ENCODE data around the gene DTX4. TPM values are rescaled to one million over a fixed set of nuclear protein-coding genes. Genes with fewer than 3 reads are reported as not detected.

DTX4 gene
- total RNA-seq, 2 experiments from 2014 or later, result 0.05 to 0.07 TPM

GRCh38 chr11:59144579-59145345, 27.2 kb upstream of the DTX4 start:
- Mint-ChIP-seq H3K27ac (peak overlapping the region; percentile 93), H3K27me3 (no peaks in the 10 kb centered on the region), H3K9me3 (no peaks in the 10 kb centered on the region), H3K4me3 (peak overlapping the region; percentile 94), H3K4me1 (ENCODE audit: low read depth) (peaks cover 56% of the 10 kb centered on the region), H3K36me3 (peaks cover 48% of the 10 kb centered on the region)
- ChIA-PET CTCF (interaction anchor here (0.9 to 10.0 kb wide), 9 partner anchors 9 to 571 kb away, joined by 3 to 148 read pairs (median 7); partner anchors contain the start of genes DTX4 and FAM111B), POLR2A (interaction anchor here (1.1 to 2.3 kb wide), 3 partner anchors 8 to 38 kb away, joined by 3 to 22 read pairs (median 9); partner anchors contain the start of gene FAM111B)
- peak; percentile 86 for DNase-seq
- intact Hi-C loops (cut with micrococcal nuclease), result loop anchor here (1.0 to 10.0 kb wide), 8 partner anchors 8 to 1720 kb away; partner anchors contain the start of genes CLP1, FAM111B, PATL1 and SLC43A3

GRCh38 chr11:59145534-59145933, 26.4 kb upstream of the DTX4 start:
- POLR2A ChIA-PET, result interaction anchor here (2.3 kb wide), 1 partner anchor 12 kb away, joined by 9 read pairs; no protein-coding TSS in a partner anchor
- no peaks in the 10 kb centered on the region for H3K27me3 Mint-ChIP-seq
- no peak for DNase-seq
- peaks cover 54% of the 10 kb centered on the region for H3K36me3 Mint-ChIP-seq
- H3K4me1 Mint-ChIP-seq (ENCODE audit: low read depth), result peaks cover 60% of the 10 kb centered on the region
- intact Hi-C loops (cut with micrococcal nuclease), result loop anchor here (2.0 to 10.0 kb wide), 4 partner anchors 25 to 1721 kb away; partner anchors contain the start of genes PATL1 and SLC43A3
- no peaks in the 10 kb centered on the region for H3K9me3 Mint-ChIP-seq
- H3K27ac Mint-ChIP-seq, result peak overlapping the region; percentile 93
- H3K4me3 Mint-ChIP-seq, result peak overlapping the region; percentile 94
- CTCF ChIA-PET, result interaction anchor here (1.5 to 10.0 kb wide), 5 partner anchors 10 to 87 kb away, joined by 7 to 148 read pairs (median 16); partner anchors contain the start of genes DTX4 and FAM111B

GRCh38 chr11:59151761-59152160, 20.2 kb upstream of the DTX4 start:
- POLR2A ChIA-PET, result interaction anchor here (2.0 kb wide), 1 partner anchor 45 kb away, joined by 9 read pairs; the partner anchor contains the start of gene FAM111B
- intact Hi-C loops (cut with micrococcal nuclease), result loop anchor here (1.0 to 5.0 kb wide), 6 partner anchors 7 to 624 kb away; partner anchors contain the start of genes FAM111B and OSBP

GRCh38 chr11:59152312-59152951, 19.5 kb upstream of the DTX4 start:
- POLR2A ChIA-PET, result interaction anchor here (0.9 to 2.0 kb wide), 3 partner anchors 8 to 45 kb away, joined by 3 to 9 read pairs (median 3); partner anchors contain the start of genes FAM111A and FAM111B
- no peaks in the 10 kb centered on the region for H3K9me3 Mint-ChIP-seq
- intact Hi-C loops (cut with micrococcal nuclease), result loop anchor here (1.0 to 5.0 kb wide), 6 partner anchors 8 to 625 kb away; partner anchors contain the start of genes FAM111B and OSBP
- H3K36me3 Mint-ChIP-seq, result peaks cover 53% of the 10 kb centered on the region
- CTCF ChIA-PET, result interaction anchor here (1.0 to 2.3 kb wide), 6 partner anchors 10 to 94 kb away, joined by 3 to 12 read pairs (median 4); partner anchors contain the start of genes DTX4 and FAM111A
- peak; percentile 55 for DNase-seq
- H3K4me1 Mint-ChIP-seq (ENCODE audit: low read depth), result peaks cover 41% of the 10 kb centered on the region
- peak overlapping the region; percentile 53 for H3K4me3 Mint-ChIP-seq
- H3K27ac Mint-ChIP-seq, result peak overlapping the region; percentile 92
- H3K27me3 Mint-ChIP-seq, result no peaks in the 10 kb centered on the region

More at GRCh38 chr11:59151761-59152160, 20.2 kb upstream of the DTX4 start:
- peaks cover 48% of the 10 kb centered on the region for H3K4me1 Mint-ChIP-seq (ENCODE audit: low read depth)
- DNase-seq, result no peak
- H3K9me3 Mint-ChIP-seq, result no peaks in the 10 kb centered on the region
- peak overlapping the region; percentile 53 for H3K4me3 Mint-ChIP-seq
- CTCF ChIA-PET, result interaction anchor here (1.0 to 2.3 kb wide), 7 partner anchors 9 to 93 kb away, joined by 3 to 12 read pairs (median 4); partner anchors contain the start of gene FAM111A
- peaks cover 60% of the 10 kb centered on the region for H3K36me3 Mint-ChIP-seq
- H3K27me3 Mint-ChIP-seq, result no peaks in the 10 kb centered on the region
- peak overlapping the region; percentile 92 for H3K27ac Mint-ChIP-seq

- no peak for DNase-seq
- peaks cover 34% of the 10 kb centered on the region for H3K4me1 Mint-ChIP-seq (ENCODE audit: low read depth)
- H3K4me3 Mint-ChIP-seq, result no peak overlapping the region
- ChIA-PET CTCF (interaction anchor here (0.6 to 4.3 kb wide), 6 partner anchors 11 to 1657 kb away, joined by 3 to 24 read pairs (median 3); no protein-coding TSS in a partner anchor), POLR2A (no interaction called here)
- H3K27me3 Mint-ChIP-seq, result no peaks in the 10 kb centered on the region
- H3K27ac Mint-ChIP-seq, result no peak overlapping the region
- H3K36me3 Mint-ChIP-seq, result peaks cover 34% of the 10 kb centered on the region
- intact Hi-C loops (cut with micrococcal nuclease), result loop anchor here (5.0 kb wide), 2 partner anchors 463 to 627 kb away; partner anchors contain the start of gene OSBP
- H3K9me3 Mint-ChIP-seq, result no peaks in the 10 kb centered on the region
These were observed 17.3 kb upstream of the DTX4 start for GRCh38 chr11:59154610-59155009.

- CTCF ChIA-PET, result interaction anchor here (0.5 to 4.6 kb wide), 20 partner anchors 9 to 1760 kb away, joined by 3 to 148 read pairs (median 10); partner anchors contain the start of genes DTX4 and FAM111A
- POLR2A ChIA-PET, result interaction anchor here (1.2 to 3.2 kb wide), 3 partner anchors 13 to 15 kb away, joined by 3 to 9 read pairs (median 6); partner anchors contain the start of genes DTX4 and FAM111A
These were observed 14.5 kb upstream of the DTX4 start for GRCh38 chr11:59157433-59157832.

GRCh38 chr11:59158206-59159068, 13.5 kb upstream of the DTX4 start:
- Mint-ChIP-seq H3K4me1 (ENCODE audit: low read depth) (peaks cover 4% of the 10 kb centered on the region), H3K9me3 (no peaks in the 10 kb centered on the region), H3K27me3 (peaks cover 13% of the 10 kb centered on the region), H3K27ac (no peak overlapping the region), H3K36me3 (peaks cover 9% of the 10 kb centered on the region), H3K4me3 (no peak overlapping the region)
- ChIA-PET CTCF (interaction anchor here (0.7 to 4.6 kb wide), 46 partner anchors 8 to 591 kb away, joined by 3 to 148 read pairs (median 6); partner anchors contain the start of genes DTX4, FAM111A, FAM111B and GLYATL2), POLR2A (interaction anchor here (1.2 to 3.2 kb wide), 3 partner anchors 13 to 16 kb away, joined by 3 to 9 read pairs (median 6); partner anchors contain the start of genes DTX4 and FAM111A)
- DNase-seq, result peak; percentile 68
- intact Hi-C loops (cut with micrococcal nuclease), result loop anchor here (1.0 to 2.0 kb wide), 5 partner anchors 16 to 200 kb away; partner anchors contain the start of gene FAM111A

More at GRCh38 chr11:59157433-59157832, 14.5 kb upstream of the DTX4 start:
- Mint-ChIP-seq H3K4me3 (no peak overlapping the region), H3K4me1 (ENCODE audit: low read depth) (peaks cover 13% of the 10 kb centered on the region), H3K27me3 (peaks cover 10% of the 10 kb centered on the region), H3K27ac (no peak overlapping the region), H3K36me3 (peaks cover 17% of the 10 kb centered on the region), H3K9me3 (no peaks in the 10 kb centered on the region)
- intact Hi-C loops (cut with micrococcal nuclease), result no loop called here
- DNase-seq, result no peak

GRCh38 chr11:59164028-59164427, 7.9 kb upstream of the DTX4 start:
- no peak overlapping the region for H3K27ac Mint-ChIP-seq
- ChIA-PET CTCF (interaction anchor here (0.8 to 1.3 kb wide), 3 partner anchors 22 to 106 kb away, joined by 3 to 4 read pairs (median 4); no protein-coding TSS in a partner anchor), POLR2A (no interaction called here)
- H3K27me3 Mint-ChIP-seq, result peaks cover 17% of the 10 kb centered on the region
- no peaks in the 10 kb centered on the region for H3K4me1 Mint-ChIP-seq (ENCODE audit: low read depth)
- no peaks in the 10 kb centered on the region for H3K9me3 Mint-ChIP-seq
- no peak for DNase-seq
- no peak overlapping the region for H3K4me3 Mint-ChIP-seq
- H3K36me3 Mint-ChIP-seq, result no peaks in the 10 kb centered on the region
- intact Hi-C loops (cut with micrococcal nuclease), result no loop called here

- peaks cover 10% of the 10 kb centered on the region for H3K27me3 Mint-ChIP-seq
- H3K9me3 Mint-ChIP-seq, result no peaks in the 10 kb centered on the region
- ChIA-PET CTCF (interaction anchor here (0.5 to 10.2 kb wide), 38 partner anchors 7 to 1366 kb away, joined by 3 to 157 read pairs (median 5); partner anchors contain the start of genes FAM111A, FAM111B, MPEG1 and OR5A1), POLR2A (interaction anchor here (1.6 kb wide), 1 partner anchor 8 kb away, joined by 6 read pairs; no protein-coding TSS in a partner anchor)
- no peak overlapping the region for H3K27ac Mint-ChIP-seq
- H3K4me1 Mint-ChIP-seq (ENCODE audit: low read depth), result peaks cover 21% of the 10 kb centered on the region
- intact Hi-C loops (cut with micrococcal nuclease), result no loop called here
- H3K4me3 Mint-ChIP-seq, result peak overlapping the region; percentile 72
- H3K36me3 Mint-ChIP-seq, result no peaks in the 10 kb centered on the region
- DNase-seq, result peak; percentile 35
These were observed 580 bp downstream of the DTX4 start for GRCh38 chr11:59172345-59173079.

Measured in activated CD4-positive, alpha-beta memory T cell treated with anti-CD3 and anti-CD28 coated beads for 36 hours (primary cell).